DMS79 (cell line): Measurements from ENCODE around the gene CTNNA2.
A peak's percentile ranks its signal among the peaks of the same experiment; 100 is the strongest.

Experiments
- DNase-seq: peaks from one replicate; lab custom pipeline; 2025; lab: John Stamatoyannopoulos, UW

CTNNA2 gene

GRCh38 chr2:80209458-80209857 is 696.6 kb downstream of the CTNNA2 start:
- DNase-seq: no peak

GRCh38 chr2:80217446-80217845 is 704.6 kb downstream of the CTNNA2 start:
- no peak for DNase-seq

GRCh38 chr2:80222644-80223043 is 709.8 kb downstream of the CTNNA2 start:
- no peak for DNase-seq

GRCh38 chr2:80231421-80231820 is 718.6 kb downstream of the CTNNA2 start:
- no peak for DNase-seq

GRCh38 chr2:80233333-80233732 is 720.5 kb downstream of the CTNNA2 start:
- no peak for DNase-seq

GRCh38 chr2:80238692-80239469 is 726.0 kb downstream of the CTNNA2 start:
- DNase-seq: no peak

- DNase-seq: no peak
These were observed 729.6 kb downstream of the CTNNA2 start for GRCh38 chr2:80242355-80242910.

- peak; percentile 60 for DNase-seq
These were observed 732.2 kb downstream of the CTNNA2 start for GRCh38 chr2:80244905-80245584.

- peak; percentile 87 for DNase-seq
These were observed 733.7 kb downstream of the CTNNA2 start for GRCh38 chr2:80246534-80246933.

- DNase-seq: no peak
These were observed 734.5 kb downstream of the CTNNA2 start for GRCh38 chr2:80247339-80247738.

GRCh38 chr2:80248146-80248545 is 735.3 kb downstream of the CTNNA2 start:
- no peak for DNase-seq

GRCh38 chr2:80252294-80252986 is 739.6 kb downstream of the CTNNA2 start:
- no peak for DNase-seq

- DNase-seq: no peak
These were observed 743.3 kb downstream of the CTNNA2 start for GRCh38 chr2:80255918-80256781.

GRCh38 chr2:80256782-80257167 is 743.9 kb downstream of the CTNNA2 start:
- no peak for DNase-seq

GRCh38 chr2:80257450-80257849 is 744.6 kb downstream of the CTNNA2 start:
- DNase-seq: no peak

GRCh38 chr2:80258341-80258740 is 745.5 kb downstream of the CTNNA2 start:
- no peak for DNase-seq

GRCh38 chr2:80258793-80259192 is 745.9 kb downstream of the CTNNA2 start:
- no peak for DNase-seq

GRCh38 chr2:80259292-80259691 is 746.4 kb downstream of the CTNNA2 start:
- DNase-seq: no peak

- no peak for DNase-seq
These were observed 753.4 kb downstream of the CTNNA2 start for GRCh38 chr2:80266231-80266630.

- DNase-seq: no peak
These were observed 757.0 kb downstream of the CTNNA2 start for GRCh38 chr2:80269806-80270205.

- DNase-seq: no peak
These were observed 767.7 kb downstream of the CTNNA2 start for GRCh38 chr2:80280598-80280997.

- peak; percentile 25 for DNase-seq
These were observed 768.2 kb downstream of the CTNNA2 start for GRCh38 chr2:80281049-80281448.
